Brain microvascular endothelial cell (primary cell): ENCODE data around the gene ACTN2.
A peak's percentile ranks its signal among the peaks of the same experiment; 100 is the strongest.

Experiments
- DNase-seq: peaks from one replicate; pipeline ENCODE4 v3.0.0-alpha.2; 2020
- H3K27ac ChIP-seq: fragments of 250-450 bp; sonication (Bioruptor Pico); 2 replicates; pipeline ENCODE4 v1.5.1; 2020; ENCODE audit warnings: mild to moderate bottlenecking, moderate library complexity
- H3K27me3 ChIP-seq: fragments of 250-450 bp; sonication (Bioruptor Pico); replicated peaks from 2 replicates; pipeline ENCODE4 v1.5.1; 2020; ENCODE audit warnings: mild to moderate bottlenecking
- H3K36me3 ChIP-seq: fragments of 250-450 bp; sonication (Bioruptor Pico); replicated peaks from 2 replicates; pipeline ENCODE4 v1.5.1; 2020; ENCODE audit warnings: mild to moderate bottlenecking
- H3K4me3 ChIP-seq: 2 replicates; pipeline ENCODE4 v1.5.1; 2011; ENCODE audit warnings: low read depth, mild to moderate bottlenecking, control low read depth, low read length, moderate library complexity
- in situ Hi-C: cut with HindIII; loops from 2 replicates; pipeline ENCODE4 v1.10.0; 2017; ENCODE audit warnings: low sequenced_read_pairs, low pct_ligation_motif_present
- TF ChIP-seq, protein P1 (sequence below): IDR thresholded peaks from 2 replicates; pipeline ENCODE4 v1.5.1; 2011; ENCODE audit warnings: low read depth, mild to moderate bottlenecking, moderate library complexity, low read length, control low read depth, inconsistent platforms; ENCODE audit errors: missing control alignments

ACTN2 gene

DNA sequence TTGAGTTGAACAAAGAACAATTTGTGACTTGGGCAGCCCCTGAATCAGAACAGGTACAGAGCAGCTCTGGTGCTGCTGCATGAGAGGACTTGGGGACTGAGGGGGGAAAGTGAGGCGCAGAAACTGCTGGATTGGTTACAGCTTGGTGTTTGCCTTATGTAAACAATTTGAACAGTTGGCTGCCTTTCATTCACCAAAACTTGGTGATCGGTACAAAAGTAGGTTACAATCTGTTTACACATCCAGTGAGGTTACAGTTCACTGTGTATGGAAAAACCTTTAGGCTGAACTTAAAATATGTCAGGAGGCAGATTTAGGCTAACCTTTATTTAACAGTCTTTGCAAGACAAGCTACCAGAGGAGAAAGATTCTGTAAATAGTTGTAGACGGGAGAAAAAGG is 80.2 kb downstream of the ACTN2 start:
- H3K4me3 ChIP-seq, result no peak overlapping the region
- TF ChIP-seq, protein P1, sequence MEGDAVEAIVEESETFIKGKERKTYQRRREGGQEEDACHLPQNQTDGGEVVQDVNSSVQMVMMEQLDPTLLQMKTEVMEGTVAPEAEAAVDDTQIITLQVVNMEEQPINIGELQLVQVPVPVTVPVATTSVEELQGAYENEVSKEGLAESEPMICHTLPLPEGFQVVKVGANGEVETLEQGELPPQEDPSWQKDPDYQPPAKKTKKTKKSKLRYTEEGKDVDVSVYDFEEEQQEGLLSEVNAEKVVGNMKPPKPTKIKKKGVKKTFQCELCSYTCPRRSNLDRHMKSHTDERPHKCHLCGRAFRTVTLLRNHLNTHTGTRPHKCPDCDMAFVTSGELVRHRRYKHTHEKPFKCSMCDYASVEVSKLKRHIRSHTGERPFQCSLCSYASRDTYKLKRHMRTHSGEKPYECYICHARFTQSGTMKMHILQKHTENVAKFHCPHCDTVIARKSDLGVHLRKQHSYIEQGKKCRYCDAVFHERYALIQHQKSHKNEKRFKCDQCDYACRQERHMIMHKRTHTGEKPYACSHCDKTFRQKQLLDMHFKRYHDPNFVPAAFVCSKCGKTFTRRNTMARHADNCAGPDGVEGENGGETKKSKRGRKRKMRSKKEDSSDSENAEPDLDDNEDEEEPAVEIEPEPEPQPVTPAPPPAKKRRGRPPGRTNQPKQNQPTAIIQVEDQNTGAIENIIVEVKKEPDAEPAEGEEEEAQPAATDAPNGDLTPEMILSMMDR, result no peak
- H3K27ac ChIP-seq, result no peak overlapping the region
- no peaks in the 10 kb centered on the region for H3K36me3 ChIP-seq
- in situ Hi-C loops, result no loop called here
- DNase-seq, result no peak
- H3K27me3 ChIP-seq, result no peaks in the 10 kb centered on the region

DNA sequence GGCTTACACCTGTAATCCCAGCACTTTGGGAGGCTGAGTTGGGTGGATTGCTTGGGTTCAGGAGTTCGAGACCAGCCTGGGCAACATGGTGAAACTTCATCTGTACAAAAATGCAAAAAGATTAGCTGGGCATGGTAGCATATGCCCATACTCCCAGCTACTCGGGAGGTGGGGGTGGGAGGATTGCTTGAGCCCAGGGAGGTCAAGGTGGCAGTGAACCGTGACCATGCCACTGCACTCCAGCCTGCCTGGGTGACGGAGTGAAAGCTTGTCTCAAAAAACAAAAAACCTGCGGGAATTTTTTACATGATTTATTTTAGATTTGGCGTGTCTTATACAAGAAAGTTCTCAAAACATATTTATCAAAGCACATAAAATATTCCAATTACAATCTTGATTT is 81.0 kb downstream of the ACTN2 start:
- no peak overlapping the region for H3K4me3 ChIP-seq
- in situ Hi-C loops, result no loop called here
- no peak for DNase-seq
- no peaks in the 10 kb centered on the region for H3K36me3 ChIP-seq
- H3K27me3 ChIP-seq, result no peaks in the 10 kb centered on the region
- H3K27ac ChIP-seq, result no peak overlapping the region
- TF ChIP-seq, protein P1, result no peak

GRCh38 chr1:236768601-236769000 is 82.3 kb downstream of the ACTN2 start:
- no peaks in the 10 kb centered on the region for H3K27me3 ChIP-seq
- no peak overlapping the region for H3K4me3 ChIP-seq
- TF ChIP-seq, protein P1, result peak; percentile 9
- in situ Hi-C loops, result no loop called here
- H3K36me3 ChIP-seq, result no peaks in the 10 kb centered on the region
- no peak overlapping the region for H3K27ac ChIP-seq
- DNase-seq, result no peak

- DNase-seq, result no peak
- no peak overlapping the region for H3K4me3 ChIP-seq
- no peak overlapping the region for H3K27ac ChIP-seq
- in situ Hi-C loops, result no loop called here
- TF ChIP-seq, protein P1, result no peak
- H3K27me3 ChIP-seq, result no peaks in the 10 kb centered on the region
- H3K36me3 ChIP-seq, result no peaks in the 10 kb centered on the region
These were observed 87.6 kb downstream of the ACTN2 start for GRCh38 chr1:236773919-236774318.

GRCh38 chr1:236774926-236775325 is 88.6 kb downstream of the ACTN2 start:
- H3K36me3 ChIP-seq, result no peaks in the 10 kb centered on the region
- TF ChIP-seq, protein P1, result peak; percentile 41
- no peaks in the 10 kb centered on the region for H3K27me3 ChIP-seq
- H3K4me3 ChIP-seq, result no peak overlapping the region
- DNase-seq, result peak; percentile 15
- H3K27ac ChIP-seq, result no peak overlapping the region
- in situ Hi-C loops, result no loop called here

DNA sequence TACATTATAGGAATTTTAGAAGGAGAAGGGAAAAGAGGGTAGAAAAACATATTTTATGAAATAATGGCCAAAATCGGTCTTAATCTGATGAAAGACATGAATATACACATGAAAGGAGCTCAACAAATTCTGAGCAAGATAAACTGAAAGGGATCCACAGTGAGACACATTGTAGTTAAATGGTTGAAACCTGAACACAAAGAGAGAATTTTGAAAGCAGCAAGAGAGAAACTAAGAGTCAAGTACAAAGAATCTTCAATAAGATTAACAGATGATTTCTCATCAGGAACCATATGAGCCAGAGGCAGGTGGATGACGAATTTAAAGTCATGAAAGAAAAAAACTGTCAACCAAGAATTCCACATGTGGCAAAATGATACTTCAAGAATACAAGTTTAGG is 93.0 kb downstream of the ACTN2 start:
- Histone ChIP-seq H3K27me3 (no peaks in the 10 kb centered on the region), H3K27ac (no peak overlapping the region), H3K4me3 (no peak overlapping the region), H3K36me3 (no peaks in the 10 kb centered on the region)
- no peak for DNase-seq
- TF ChIP-seq, protein P1, result no peak
- in situ Hi-C loops, result no loop called here
